GM21717 (cell line): Measurements from ENCODE around the gene LTBP2.

Experiments
- ATAC-seq: cut with Tn5 transposase; IDR thresholded peaks from one replicate; pipeline ENCODE4 v1.9.1; 2021; ENCODE audit warnings: mild to moderate bottlenecking, moderate library complexity; ENCODE audit not compliant: unreplicated experiment

Gene LTBP2

GRCh38 chr14:74531467-74531866 is 80.6 kb downstream of the LTBP2 start:
- ATAC-seq = no peak

- no peak for ATAC-seq
Measured at GRCh38 chr14:74531006-74531405, 81.0 kb downstream of the LTBP2 start.

- no peak for ATAC-seq
Measured at GRCh38 chr14:74528886-74529285, 83.2 kb downstream of the LTBP2 start.

- no peak for ATAC-seq
Measured at GRCh38 chr14:74528406-74528805, 83.6 kb downstream of the LTBP2 start.

- no peak for ATAC-seq
Measured at GRCh38 chr14:74527736-74528280, 84.2 kb downstream of the LTBP2 start.

- ATAC-seq = no peak
Measured at GRCh38 chr14:74526854-74527585, 85.0 kb downstream of the LTBP2 start.

GRCh38 chr14:74525361-74525851 is 86.6 kb downstream of the LTBP2 start:
- ATAC-seq = no peak

GRCh38 chr14:74524812-74525135 is 87.3 kb downstream of the LTBP2 start:
- no peak for ATAC-seq

- ATAC-seq = no peak
Measured at GRCh38 chr14:74524076-74524811, 87.8 kb downstream of the LTBP2 start.

- no peak for ATAC-seq
Measured at GRCh38 chr14:74522740-74523139, 89.3 kb downstream of the LTBP2 start.

GRCh38 chr14:74521756-74522155 is 90.3 kb downstream of the LTBP2 start:
- no peak for ATAC-seq

GRCh38 chr14:74519316-74520074 is 92.5 kb downstream of the LTBP2 start:
- no peak for ATAC-seq

- no peak for ATAC-seq
Measured at GRCh38 chr14:74518221-74518620, 93.8 kb downstream of the LTBP2 start.

- ATAC-seq = no peak
Measured at GRCh38 chr14:74517731-74518130, 94.3 kb downstream of the LTBP2 start.

GRCh38 chr14:74516451-74517160 is 95.4 kb downstream of the LTBP2 start:
- ATAC-seq = no peak

- ATAC-seq = no peak
Measured at GRCh38 chr14:74515891-74516412, 96.1 kb downstream of the LTBP2 start.

- no peak for ATAC-seq
Measured at GRCh38 chr14:74514471-74514941, 97.5 kb downstream of the LTBP2 start.

- no peak for ATAC-seq
Measured at GRCh38 chr14:74511966-74512830, 99.8 kb downstream of the LTBP2 start.

GRCh38 chr14:74510959-74511409 is 101.1 kb downstream of the LTBP2 start:
- no peak for ATAC-seq
